HFF-Myc (cell line): Measurements from ENCODE around the gene SHANK1.

Source experiments
- DNase-seq: peaks from one replicate; pipeline ENCODE4 v3.0.0-alpha.2; 2011; ENCODE audit warnings: low read depth; ENCODE audit errors: extremely low read depth
- H3K4me3 ChIP-seq: replicated peaks from 2 replicates; pipeline ENCODE4 v1.5.1; 2011; ENCODE audit warnings: low read depth, mild to moderate bottlenecking, control low read depth, low read length
- CTCF ChIP-seq: IDR thresholded peaks from 2 replicates; pipeline ENCODE4 v1.5.1; 2012; ENCODE audit warnings: mild to moderate bottlenecking, low read depth, low read length, control low read depth; ENCODE audit errors: missing control alignments

The SHANK1 gene

GRCh38 chr19:50702871-50703829 lies 16.5 kb downstream of the SHANK1 start:
- TF ChIP-seq CTCF = no peak
- DNase-seq = no peak
- no peak overlapping the region for H3K4me3 ChIP-seq

DNA sequence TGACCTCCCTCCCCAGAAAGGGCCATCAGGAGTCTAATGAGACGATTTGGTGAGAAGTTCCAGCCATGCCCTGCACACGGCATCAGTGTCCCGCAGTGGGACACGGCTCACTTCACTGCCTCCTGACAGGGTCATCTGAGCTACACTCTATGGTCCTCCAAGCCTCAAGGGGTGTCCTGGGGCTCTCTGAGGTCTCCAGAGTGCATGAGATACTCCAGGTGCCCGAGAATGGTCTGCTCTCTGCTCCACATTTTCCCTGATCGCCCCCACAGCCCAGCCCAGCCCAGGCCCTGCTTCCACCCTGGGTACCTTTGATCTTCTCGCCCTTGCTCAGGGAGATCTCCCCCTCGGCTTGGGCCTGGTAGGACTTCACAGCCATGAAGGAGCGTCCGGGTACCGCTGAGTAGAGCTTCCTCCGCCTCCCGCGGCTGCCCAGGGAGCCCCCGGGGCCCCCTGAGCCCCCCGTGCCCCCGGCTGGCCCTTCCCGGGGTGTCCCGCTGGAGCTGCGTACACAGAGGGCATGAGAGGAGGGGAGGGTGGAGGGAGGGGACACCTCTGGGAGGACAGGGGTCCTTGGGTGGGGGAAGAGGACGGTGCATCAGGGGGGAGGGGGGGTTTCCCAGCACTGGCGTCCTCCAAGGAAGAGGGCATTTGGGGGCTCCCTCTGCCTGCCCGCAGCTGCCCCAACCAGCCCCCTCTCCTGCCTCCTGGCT lies 17.3 kb downstream of the SHANK1 start:
- no peak overlapping the region for H3K4me3 ChIP-seq
- no peak for DNase-seq
- no peak for TF ChIP-seq CTCF

- no peak for DNase-seq
- no peak overlapping the region for H3K4me3 ChIP-seq
- TF ChIP-seq CTCF = no peak
Measured at GRCh38 chr19:50701367-50701985, 18.1 kb downstream of the SHANK1 start.

- TF ChIP-seq CTCF = no peak
- H3K4me3 ChIP-seq = no peak overlapping the region
- DNase-seq = no peak
Measured at GRCh38 chr19:50697414-50698124, 22.0 kb downstream of the SHANK1 start.

GRCh38 chr19:50696094-50696483 lies 23.5 kb downstream of the SHANK1 start:
- no peak overlapping the region for H3K4me3 ChIP-seq
- no peak for DNase-seq
- no peak for TF ChIP-seq CTCF
